ENCODE results near the gene CACNA1C.
A peak's percentile ranks its signal among the peaks of the same experiment; 100 is the strongest.

CACNA1C gene

DNA sequence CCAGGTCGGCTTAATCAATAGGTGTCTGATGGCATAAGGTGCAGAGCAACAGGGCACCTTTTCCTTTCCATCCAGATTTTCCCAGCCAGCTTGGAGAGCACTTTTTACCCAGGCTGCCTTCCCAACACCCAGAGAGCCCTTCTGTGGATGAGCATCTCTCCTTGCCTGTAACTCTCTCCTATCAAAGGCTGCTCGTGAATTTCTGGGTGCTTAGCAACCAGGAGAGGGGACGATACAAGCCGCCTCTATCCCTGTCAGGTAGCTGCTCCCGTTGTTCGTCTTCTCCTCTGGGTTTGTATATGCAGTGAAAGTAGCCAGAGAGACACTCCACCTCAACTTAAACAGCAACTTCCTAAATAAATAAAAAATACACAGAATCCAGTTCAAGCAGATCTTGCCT, 124.2 kb downstream of the CACNA1C start:
- in situ Hi-C loops (cut with HindIII; ENCODE audit: low pct_ligation_motif_present, low sequenced_read_pairs) = no loop called here
- no peak for DNase-seq
- Histone ChIP-seq H3K27me3 (replicated peaks) (no peaks in the 10 kb centered on the region), H3K4me3 (ENCODE audit: low read depth, low read length) (no peak overlapping the region), H3K36me3 (replicated peaks) (no peaks in the 10 kb centered on the region), H3K27ac (no peak overlapping the region)
- TF ChIP-seq, protein P1, sequence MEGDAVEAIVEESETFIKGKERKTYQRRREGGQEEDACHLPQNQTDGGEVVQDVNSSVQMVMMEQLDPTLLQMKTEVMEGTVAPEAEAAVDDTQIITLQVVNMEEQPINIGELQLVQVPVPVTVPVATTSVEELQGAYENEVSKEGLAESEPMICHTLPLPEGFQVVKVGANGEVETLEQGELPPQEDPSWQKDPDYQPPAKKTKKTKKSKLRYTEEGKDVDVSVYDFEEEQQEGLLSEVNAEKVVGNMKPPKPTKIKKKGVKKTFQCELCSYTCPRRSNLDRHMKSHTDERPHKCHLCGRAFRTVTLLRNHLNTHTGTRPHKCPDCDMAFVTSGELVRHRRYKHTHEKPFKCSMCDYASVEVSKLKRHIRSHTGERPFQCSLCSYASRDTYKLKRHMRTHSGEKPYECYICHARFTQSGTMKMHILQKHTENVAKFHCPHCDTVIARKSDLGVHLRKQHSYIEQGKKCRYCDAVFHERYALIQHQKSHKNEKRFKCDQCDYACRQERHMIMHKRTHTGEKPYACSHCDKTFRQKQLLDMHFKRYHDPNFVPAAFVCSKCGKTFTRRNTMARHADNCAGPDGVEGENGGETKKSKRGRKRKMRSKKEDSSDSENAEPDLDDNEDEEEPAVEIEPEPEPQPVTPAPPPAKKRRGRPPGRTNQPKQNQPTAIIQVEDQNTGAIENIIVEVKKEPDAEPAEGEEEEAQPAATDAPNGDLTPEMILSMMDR (IDR thresholded peaks at IDR 0.05; ENCODE audit: low read depth, low read length, missing control alignments) = no peak

DNA sequence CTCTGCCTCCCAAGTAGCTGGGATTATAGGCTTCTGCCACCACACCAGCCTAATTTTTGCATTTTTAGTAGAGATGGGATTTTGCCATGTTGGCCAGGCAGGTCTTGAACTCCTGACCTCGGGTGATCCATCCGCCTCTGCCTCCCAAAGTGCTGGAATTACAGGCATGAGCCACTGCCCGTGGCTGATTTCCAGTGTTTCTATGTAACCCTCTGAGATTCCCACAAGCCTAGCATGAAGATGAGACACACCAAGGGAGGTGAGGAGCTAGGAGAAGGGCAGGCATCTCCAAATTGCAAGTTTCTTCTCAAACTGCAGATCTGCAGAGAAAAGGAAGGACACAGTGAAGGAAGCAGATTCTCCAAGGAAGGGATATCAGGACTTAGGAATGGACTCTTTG, 125.0 kb downstream of the CACNA1C start:
- Histone ChIP-seq H3K36me3 (replicated peaks) (no peaks in the 10 kb centered on the region), H3K27me3 (replicated peaks) (no peaks in the 10 kb centered on the region), H3K4me3 (ENCODE audit: low read depth, low read length) (no peak overlapping the region), H3K27ac (no peak overlapping the region)
- no peak for DNase-seq
- in situ Hi-C loops (cut with HindIII; ENCODE audit: low pct_ligation_motif_present, low sequenced_read_pairs) = no loop called here
- TF ChIP-seq, protein P1 (IDR thresholded peaks at IDR 0.05; ENCODE audit: low read depth, low read length, missing control alignments) = no peak

DNA sequence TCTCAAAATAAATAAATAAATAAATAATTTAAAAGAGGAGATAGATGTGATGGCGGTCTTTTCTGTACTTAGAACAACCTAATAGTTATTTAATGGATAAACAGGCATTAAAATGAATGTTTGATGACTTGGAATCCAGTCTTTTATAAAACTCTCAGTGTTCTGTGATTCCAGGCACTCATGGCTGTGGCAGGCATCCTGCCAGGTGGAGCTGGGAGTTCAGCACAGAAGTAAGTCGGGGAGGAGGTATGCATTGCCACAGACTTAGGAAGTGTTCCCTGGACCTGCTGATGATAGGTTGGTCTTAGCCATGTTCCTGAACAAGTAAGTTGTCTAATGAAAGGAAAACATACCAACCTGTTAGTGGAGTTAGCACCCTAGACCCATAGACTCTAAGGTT, 126.3 kb downstream of the CACNA1C start:
- TF ChIP-seq, protein P1 (IDR thresholded peaks at IDR 0.05; ENCODE audit: low read depth, low read length, missing control alignments) = no peak
- no peaks in the 10 kb centered on the region for H3K36me3 ChIP-seq (replicated peaks)
- H3K27ac ChIP-seq = no peak overlapping the region
- DNase-seq = no peak
- H3K27me3 ChIP-seq (replicated peaks) = no peaks in the 10 kb centered on the region
- H3K4me3 ChIP-seq (ENCODE audit: low read depth, low read length) = no peak overlapping the region
- in situ Hi-C loops (cut with HindIII; ENCODE audit: low pct_ligation_motif_present, low sequenced_read_pairs) = no loop called here

DNA sequence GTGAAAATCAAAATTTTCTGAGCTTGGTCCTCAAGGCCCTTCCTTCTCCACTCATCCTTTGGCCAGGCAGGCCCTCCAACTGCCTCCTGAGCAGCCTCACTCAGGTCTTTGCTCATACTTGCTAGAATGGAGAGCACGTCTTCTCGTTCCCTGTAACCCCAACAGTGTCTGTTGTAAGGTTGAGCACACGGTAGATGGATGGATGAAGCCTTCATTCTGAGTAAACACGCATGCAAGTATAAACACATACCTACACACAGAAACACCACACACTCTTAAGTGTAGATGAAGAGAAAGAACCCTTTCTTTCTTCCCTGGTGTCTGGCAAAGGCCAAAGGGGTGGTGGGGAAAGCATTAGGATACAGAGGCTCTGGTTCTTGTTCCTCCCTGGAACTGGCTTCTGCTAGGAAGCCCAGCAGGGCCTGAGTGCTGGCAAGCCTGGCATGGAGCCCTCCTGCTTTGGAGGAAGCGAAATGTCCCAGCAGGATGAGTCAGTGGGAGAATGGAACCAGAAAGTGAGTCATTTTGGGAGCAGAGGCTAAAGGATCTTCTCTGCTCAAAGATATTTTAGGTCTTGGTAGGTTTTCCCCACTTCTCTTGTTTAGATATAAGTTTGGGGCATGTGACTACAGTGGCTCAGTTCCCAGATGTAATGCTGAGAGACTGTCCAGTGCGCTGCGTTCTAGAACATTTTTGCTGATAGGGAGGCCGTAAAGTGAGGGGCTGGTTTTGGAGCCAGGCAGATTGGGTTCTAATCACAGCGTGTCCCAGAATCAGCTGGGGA, 127.4 kb downstream of the CACNA1C start:
- TF ChIP-seq, protein P1 (IDR thresholded peaks at IDR 0.05; ENCODE audit: low read depth, low read length, missing control alignments) = no peak
- H3K4me3 ChIP-seq (ENCODE audit: low read depth, low read length) = no peak overlapping the region
- no peak overlapping the region for H3K27ac ChIP-seq
- in situ Hi-C loops (cut with HindIII; ENCODE audit: low pct_ligation_motif_present, low sequenced_read_pairs) = no loop called here
- H3K36me3 ChIP-seq (replicated peaks) = no peaks in the 10 kb centered on the region
- DNase-seq = peak; percentile 68
- no peaks in the 10 kb centered on the region for H3K27me3 ChIP-seq (replicated peaks)

DNA sequence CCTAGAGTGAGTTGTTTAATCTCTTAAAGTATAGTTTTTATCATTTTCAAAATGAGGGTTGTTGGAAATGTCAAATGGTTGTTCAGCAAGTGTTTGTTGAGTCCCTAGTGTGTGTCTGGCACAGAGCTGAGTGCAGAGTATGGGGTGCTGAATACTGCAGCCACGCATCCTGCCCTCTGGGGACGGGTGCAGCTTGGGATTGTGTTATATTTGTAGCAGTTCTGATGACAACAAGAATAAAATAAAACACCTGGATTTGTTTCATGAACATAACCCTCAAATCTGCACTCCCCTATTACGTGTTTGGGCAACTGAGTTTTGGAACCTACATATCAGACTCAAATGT, 127.9 kb downstream of the CACNA1C start:
- no peaks in the 10 kb centered on the region for H3K36me3 ChIP-seq (replicated peaks)
- in situ Hi-C loops (cut with HindIII; ENCODE audit: low pct_ligation_motif_present, low sequenced_read_pairs) = no loop called here

More for the DNA sequence above, 127.9 kb downstream of the CACNA1C start:
- Histone ChIP-seq H3K27me3 (replicated peaks) (no peaks in the 10 kb centered on the region), H3K4me3 (ENCODE audit: low read depth, low read length) (no peak overlapping the region), H3K27ac (no peak overlapping the region)
- no peak for DNase-seq
- TF ChIP-seq, protein P1 (IDR thresholded peaks at IDR 0.05; ENCODE audit: low read depth, low read length, missing control alignments) = no peak

Data from brain microvascular endothelial cell (primary cell).